Small intestine (tissue), 7 donors: Measurements from ENCODE around the gene ZSWIM6. TPM values are rescaled to one million over a fixed set of nuclear protein-coding genes. Genes with fewer than 3 reads are reported as not detected.
A peak's percentile ranks its signal among the peaks of the same experiment; 100 is the strongest.

Experiments
- DNase-seq, 2 donors: peaks; one replicate each; pipeline versions ENCODE4 v3.0.0 to v3.0.0-alpha.2; 2013
- FAIRE-seq: peaks from 2 replicates; lab custom pipeline; 2012; peaks lifted over from hg19 to GRCh38; lab: Jason Lieb, UNC
- H3K27ac ChIP-seq, 3 donors: one replicate each; pipeline ENCODE4 v1.5.1; 2013; ENCODE audit warnings: low read length in 2 of 3, mild to moderate bottlenecking in 2 of 3, control low read depth in 1 of 3, inconsistent platforms in 1 of 3, low read depth in 1 of 3, moderate library complexity in 1 of 3
- H3K27me3 ChIP-seq, 3 donors: one replicate each; pipeline ENCODE4 v1.6.1; 2013; ENCODE audit warnings: low read length in 3 of 3, inconsistent platforms in 1 of 3; ENCODE audit not compliant: control insufficient read depth in 3 of 3, insufficient read depth in 3 of 3
- H3K36me3 ChIP-seq, 3 donors: one replicate each; pipeline ENCODE4 v1.6.1; 2013; ENCODE audit warnings: low read length in 3 of 3, inconsistent platforms in 1 of 3, low read depth in 1 of 3, mild to moderate bottlenecking in 1 of 3, moderate library complexity in 1 of 3; ENCODE audit not compliant: control insufficient read depth in 3 of 3, insufficient read depth in 2 of 3
- H3K4me1 ChIP-seq, 3 donors: one replicate each; pipeline ENCODE4 v1.6.1; 2013; ENCODE audit warnings: low read length in 2 of 3, inconsistent platforms in 1 of 3, low read depth in 1 of 3, mild to moderate bottlenecking in 1 of 3, moderate library complexity in 1 of 3; ENCODE audit not compliant: control insufficient read depth in 3 of 3, insufficient read depth in 2 of 3
- H3K4me3 ChIP-seq, 3 donors: one replicate each; pipeline ENCODE4 v1.5.1; 2013; ENCODE audit warnings: low read length in 3 of 3, control low read depth in 1 of 3, inconsistent platforms in 1 of 3, low read depth in 1 of 3, mild to moderate bottlenecking in 1 of 3, moderate library complexity in 1 of 3
- H3K9me3 ChIP-seq, 2 donors: one replicate each; pipeline ENCODE4 v1.6.1; 2013; ENCODE audit warnings: low read depth in 1 of 2, low read length in 1 of 2; ENCODE audit not compliant: control insufficient read depth in 2 of 2, insufficient read depth in 1 of 2
- WGBS, 3 donors: extraction: QIAGEN DNeasy Blood & Tissue Kit; methylation state at CpG; one replicate each; pipeline ENCODE4 v1.1.7; 2013; 5-methylcytosine and 5-hydroxymethylcytosine counted together
- polyA plus RNA-seq, 4 donors: library from polyadenylated mRNA; stranded (reverse) in 3 of 4; unstranded in 1 of 4; fragments of 200-250 nt in 3 of 4; fragments of 120-200 nt in 1 of 4; gene quantifications; one replicate each; pipeline versions ENCODE4 v1.2.1 to v1.2.3, GENCODE V29; 2013
- donor health status: healthy with polysubstance abuse.
- donor health status: control.
- donor health status: control.
- donor health status: Bipolar disorder and iron deficiency.
- donor health status: healthy.

The ZSWIM6 gene
- polyA plus RNA-seq, 4 donors = 3.2 to 14.6 (median 4.2) TPM

GRCh38 chr5:61321669-61322068, 10.4 kb upstream of the ZSWIM6 start:
- no peaks in the 10 kb centered on the region for H3K9me3 ChIP-seq
- peak; percentile 56 to 59 for DNase-seq
- FAIRE-seq = peak; percentile 78
- WGBS, 3 donors = 52 to 76% (median 53%) methylated on average over 2 of the region's 2 CpGs
- H3K27me3 ChIP-seq = no peaks in the 10 kb centered on the region
- H3K4me1 ChIP-seq = peaks cover 0 to 41% (median 9%) of the 10 kb centered on the region in 3 donors
- no peaks in the 10 kb centered on the region for H3K36me3 ChIP-seq
- H3K27ac ChIP-seq = peak overlapping the region in 2 of 3 donors; percentile 56 to 79
- no peak overlapping the region for H3K4me3 ChIP-seq

- FAIRE-seq = no peak
- peak; percentile 87 to 89 for DNase-seq
- H3K27me3 ChIP-seq = no peaks in the 10 kb centered on the region
These were observed 9.0 kb upstream of the ZSWIM6 start for GRCh38 chr5:61322738-61323725.

GRCh38 chr5:61327760-61328753, 4.0 kb upstream of the ZSWIM6 start:
- H3K4me1 ChIP-seq = peaks cover 0 to 31% (median 2%) of the 10 kb centered on the region in 3 donors
- H3K9me3 ChIP-seq = no peaks in the 10 kb centered on the region
- peak; percentile 72 to 74 for DNase-seq
- WGBS, 3 donors = 67 to 78% (median 71%) methylated on average over 6 of the region's 6 CpGs
- no peaks in the 10 kb centered on the region for H3K36me3 ChIP-seq
- no peak overlapping the region for H3K4me3 ChIP-seq
- H3K27me3 ChIP-seq = no peaks in the 10 kb centered on the region
- H3K27ac ChIP-seq = no peak overlapping the region
- no peak for FAIRE-seq

More at GRCh38 chr5:61322738-61323725, 9.0 kb upstream of the ZSWIM6 start:
- H3K4me3 ChIP-seq = no peak overlapping the region
- WGBS, 3 donors = 38 to 62% (median 50%) methylated on average over 4 of the region's 4 CpGs
- H3K9me3 ChIP-seq = no peaks in the 10 kb centered on the region
- peak overlapping the region in 2 of 3 donors; percentile 59 to 79 for H3K27ac ChIP-seq
- no peaks in the 10 kb centered on the region for H3K36me3 ChIP-seq
- H3K4me1 ChIP-seq = peaks cover 0 to 44% (median 9%) of the 10 kb centered on the region in 3 donors

- DNase-seq = no peak
- H3K9me3 ChIP-seq = no peaks in the 10 kb centered on the region
- H3K4me3 ChIP-seq = no peak overlapping the region
- no peaks in the 10 kb centered on the region for H3K36me3 ChIP-seq
- peaks cover 0 to 24% (median 0%) of the 10 kb centered on the region in 3 donors for H3K4me1 ChIP-seq
- FAIRE-seq = no peak
- no peaks in the 10 kb centered on the region for H3K27me3 ChIP-seq
- peak overlapping the region in 1 of 3 donors; percentile 99 for H3K27ac ChIP-seq
- WGBS, 3 donors = 62 to 73% (median 66%) methylated on average over 7 of the region's 7 CpGs
These were observed 3.1 kb upstream of the ZSWIM6 start for GRCh38 chr5:61328791-61329549.

- H3K27me3 ChIP-seq = no peaks in the 10 kb centered on the region
- WGBS, 3 donors = 17 to 34% (median 33%) methylated on average over 10 of the region's 10 CpGs
These were observed 2.4 kb upstream of the ZSWIM6 start for GRCh38 chr5:61329550-61330128.

GRCh38 chr5:61330341-61330844, 1.7 kb upstream of the ZSWIM6 start:
- Histone ChIP-seq H3K4me1 (peaks cover 3 to 36% (median 4%) of the 10 kb centered on the region in 3 donors), H3K9me3 (no peaks in the 10 kb centered on the region), H3K36me3 (no peaks in the 10 kb centered on the region), H3K4me3 (peak overlapping the region; percentile 75 to 90 (median 79)), H3K27ac (peak overlapping the region; percentile 93 to 99 (median 96)), H3K27me3 (no peaks in the 10 kb centered on the region)
- DNase-seq (peak in 1 of 2 donors; percentile 68), FAIRE-seq (no peak)
- 2 to 7% (median 2%) methylated on average over 30 of the region's 30 CpGs for WGBS, 3 donors

More at GRCh38 chr5:61329550-61330128, 2.4 kb upstream of the ZSWIM6 start:
- Histone ChIP-seq H3K4me1 (peaks cover 0 to 30% (median 0%) of the 10 kb centered on the region in 3 donors), H3K4me3 (peak overlapping the region in 1 of 3 donors; percentile 90), H3K36me3 (no peaks in the 10 kb centered on the region), H3K9me3 (no peaks in the 10 kb centered on the region), H3K27ac (peak overlapping the region in 2 of 3 donors; percentile 58 to 99)
- DNase-seq = peak in 1 of 2 donors; percentile 50
- no peak for FAIRE-seq

- Histone ChIP-seq H3K36me3 (peaks cover 0 to 2% (median 0%) of the 10 kb centered on the region in 3 donors), H3K4me1 (peaks cover 3 to 36% (median 4%) of the 10 kb centered on the region in 3 donors), H3K27ac (peak overlapping the region; percentile 93 to 99 (median 96)), H3K27me3 (no peaks in the 10 kb centered on the region), H3K9me3 (no peaks in the 10 kb centered on the region), H3K4me3 (peak overlapping the region; percentile 75 to 90 (median 79))
- WGBS, 3 donors = 0 to 1% (median 1%) methylated on average over 59 to 80 of the region's 80 CpGs
- FAIRE-seq = no peak
- peak; percentile 85 to 94 for DNase-seq
These were observed 1.1 kb upstream of the ZSWIM6 start for GRCh38 chr5:61330845-61331406.
